Testis (tissue), 2 donors: ENCODE measurements around the gene ZCCHC14.

Experiments used
- CTCF ChIP-seq, 3 experiments: fragments of 450-650 bp in 2 of 3; fragments of 200-600 bp in 1 of 3; sonication (generic) in 1 of 3; IDR thresholded peaks; one replicate each; pipeline ENCODE4 v1.5.1; 2016 to 2019; ENCODE audit warnings: antibody characterized with exemption in 3 of 3, mild to moderate bottlenecking in 2 of 3, moderate library complexity in 1 of 3
- POLR2A ChIP-seq: fragments of 450-650 bp; IDR thresholded peaks from one replicate; pipeline ENCODE4 v1.6.1; 2017; ENCODE audit warnings: antibody characterized with exemption, mild to moderate bottlenecking, moderate library complexity

DNA sequence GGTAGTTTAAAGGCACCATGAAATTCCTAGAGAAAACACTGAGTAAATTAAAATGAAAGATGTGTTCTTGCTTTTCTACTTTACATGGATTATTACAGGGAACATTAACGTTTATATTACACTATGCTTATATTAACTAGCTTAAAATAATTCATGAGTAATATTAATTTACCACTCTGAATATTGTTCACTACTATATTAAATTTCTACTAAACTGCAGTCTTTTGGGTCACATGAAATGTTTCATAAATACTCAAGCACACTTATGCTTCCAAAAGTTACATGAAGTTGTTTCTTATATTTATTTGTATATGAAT lies 104.0 kb downstream of the ZCCHC14 start:
- TF ChIP-seq CTCF (IDR thresholded peaks at IDR 0.05) = no peak
- no peak for TF ChIP-seq POLR2A
